ENCODE measurements around the gene HEPACAM.

HEPACAM gene

GRCh38 chr11:124898711-124899110, 37.1 kb downstream of the HEPACAM start:
- peak; percentile 51 to 84 for DNase-seq

GRCh38 chr11:124898263-124898680, 37.6 kb downstream of the HEPACAM start:
- DNase-seq = peak; percentile 51 to 84

- no peak for DNase-seq
Measured at GRCh38 chr11:124897674-124898262, 38.1 kb downstream of the HEPACAM start, which contains the start of gene ROBO4. TSS of gene ROBO4 (minus strand) at chr11:124897865. CDS start at chr11:124897795, 70 bp downstream.

DNA sequence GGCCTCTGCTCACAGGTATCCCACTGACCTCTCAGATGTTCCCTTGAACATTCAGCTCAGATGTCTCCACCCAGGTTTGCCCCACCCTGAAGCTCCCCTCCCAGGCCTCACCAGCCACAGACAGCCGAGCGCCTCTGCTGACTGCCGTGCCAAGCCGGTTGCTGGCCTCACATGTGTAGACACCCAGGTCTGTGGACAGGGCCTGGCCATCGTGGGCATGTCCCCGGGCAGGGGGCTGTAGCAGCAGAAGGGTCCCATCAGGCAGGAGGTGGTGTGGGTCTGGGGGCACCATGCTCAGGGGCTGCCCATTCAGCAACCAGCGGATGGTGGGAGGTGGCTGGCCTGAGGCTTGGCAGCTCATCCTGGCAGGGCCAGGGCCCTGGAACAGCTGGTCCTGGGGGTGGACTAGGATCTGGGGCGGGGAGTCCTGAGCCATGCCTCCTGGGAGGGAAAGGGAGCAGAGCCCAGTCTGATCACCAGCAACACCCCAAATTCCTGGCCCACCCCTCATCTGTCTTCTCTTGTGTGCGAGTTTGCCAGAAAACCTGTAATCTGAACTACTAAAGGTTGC, 38.9 kb downstream of the HEPACAM start:
- DNase-seq = no peak

DNA sequence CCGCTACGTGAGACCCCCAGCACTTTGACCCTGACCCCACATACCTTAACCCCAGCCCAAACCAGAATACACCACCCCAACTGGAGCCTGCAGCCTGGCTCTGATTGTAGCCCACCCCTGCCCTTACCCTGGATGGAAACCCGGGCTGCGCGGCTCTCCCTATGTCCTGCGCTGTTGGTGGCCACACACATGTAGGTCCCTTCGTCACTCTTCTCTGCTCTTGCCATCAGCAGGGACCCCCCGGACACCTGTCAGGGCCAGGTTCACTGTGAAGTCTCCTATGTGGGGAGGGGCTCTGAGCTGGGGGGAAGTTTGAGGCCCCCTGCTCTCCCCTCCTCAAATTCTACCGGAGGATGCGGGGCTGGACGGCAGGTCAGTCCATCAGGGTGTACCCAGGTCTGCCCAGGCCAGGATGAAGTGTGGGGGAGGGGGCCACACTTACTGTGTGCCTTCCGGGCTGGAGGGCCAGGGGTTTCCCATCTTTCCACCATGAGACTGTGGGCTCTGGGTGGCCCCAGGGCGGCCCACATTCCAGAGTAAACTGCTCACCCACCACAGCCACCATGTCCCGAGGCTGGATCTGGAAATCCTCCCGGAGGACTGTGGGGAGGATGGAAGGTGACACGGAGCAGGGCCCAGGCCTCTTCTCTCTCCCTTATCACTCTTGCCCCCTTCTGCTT, 39.6 kb downstream of the HEPACAM start:
- DNase-seq = no peak

- no peak for DNase-seq
Measured at GRCh38 chr11:124895471-124895971, 40.3 kb downstream of the HEPACAM start.

- no peak for DNase-seq
Measured at GRCh38 chr11:124894606-124895430, 41.0 kb downstream of the HEPACAM start.

DNA sequence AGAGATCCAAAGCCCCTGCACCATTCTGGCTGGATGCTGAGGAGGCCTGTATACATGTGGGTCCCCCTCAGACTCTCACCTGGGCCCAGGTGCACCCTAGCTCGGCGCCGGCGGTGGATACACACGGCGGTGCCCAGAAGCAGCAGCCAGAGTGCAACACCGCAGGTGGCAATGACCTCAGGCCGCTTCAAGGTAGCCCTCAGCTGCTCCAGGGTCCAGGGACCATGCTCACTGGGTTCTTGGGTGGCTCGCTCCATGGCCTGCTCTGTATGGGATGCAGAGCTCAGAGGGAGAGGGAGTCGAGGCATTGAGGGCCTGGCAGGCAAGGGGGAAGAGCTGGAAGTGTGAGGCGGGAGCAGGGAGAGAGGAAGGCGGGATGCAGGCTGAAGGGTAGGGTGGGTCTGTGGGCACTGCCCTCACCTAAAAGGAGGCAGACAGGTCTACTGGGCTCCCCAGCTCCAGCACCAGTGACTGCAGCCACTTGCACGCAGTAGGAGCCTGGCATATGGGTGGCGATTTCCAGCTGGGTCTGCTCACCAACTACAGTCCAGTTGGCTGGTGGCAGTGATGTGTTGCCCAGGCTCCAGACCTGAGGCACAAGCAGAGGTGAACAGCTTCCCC, 42.0 kb downstream of the HEPACAM start:
- no peak for DNase-seq

GRCh38 chr11:124892750-124893454, 42.9 kb downstream of the HEPACAM start:
- DNase-seq = no peak

DNA sequence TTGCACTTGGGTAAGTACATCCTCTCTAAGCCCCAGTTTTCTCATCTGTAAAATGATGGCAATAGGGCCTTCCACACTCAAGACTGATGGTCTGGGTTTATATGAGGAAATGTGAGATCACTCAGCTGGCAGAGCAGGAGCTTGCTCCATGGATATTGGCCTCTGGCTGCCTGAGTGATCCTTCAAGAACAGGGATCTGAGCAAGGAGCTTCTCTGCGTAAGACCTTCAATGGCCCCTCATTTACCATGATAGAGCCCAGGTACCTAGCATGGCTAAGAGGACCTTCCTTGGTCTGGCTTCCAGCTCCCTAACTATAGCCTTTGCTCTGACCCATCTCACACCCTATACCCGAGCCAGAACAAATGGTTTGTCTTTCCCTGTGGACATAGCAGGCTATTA, 43.7 kb downstream of the HEPACAM start:
- DNase-seq = no peak

DNA sequence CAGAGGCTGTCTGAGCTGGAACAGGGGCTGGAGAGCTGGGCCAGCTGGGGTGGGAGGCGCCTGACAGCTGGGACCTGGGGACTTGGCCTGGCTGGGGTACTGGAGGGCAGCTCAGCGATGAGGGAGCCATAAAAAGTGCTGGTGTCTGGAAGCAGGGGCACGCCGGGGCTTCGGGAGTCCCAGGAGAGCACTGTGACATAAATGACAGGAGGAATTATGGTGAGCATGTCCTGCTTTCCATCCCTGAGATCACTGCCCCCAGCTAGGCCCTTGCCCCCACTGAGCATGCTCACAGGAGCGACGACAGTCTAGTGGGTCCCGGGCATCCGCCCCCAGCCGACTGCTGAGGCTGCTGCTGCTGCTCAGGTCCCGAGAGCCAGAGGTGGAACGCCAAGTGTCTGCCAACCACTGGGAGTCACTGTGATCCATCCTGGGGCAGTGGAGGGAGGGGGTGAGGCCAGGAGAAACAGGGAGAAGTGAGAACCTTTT, 44.4 kb downstream of the HEPACAM start:
- DNase-seq = no peak

DNA sequence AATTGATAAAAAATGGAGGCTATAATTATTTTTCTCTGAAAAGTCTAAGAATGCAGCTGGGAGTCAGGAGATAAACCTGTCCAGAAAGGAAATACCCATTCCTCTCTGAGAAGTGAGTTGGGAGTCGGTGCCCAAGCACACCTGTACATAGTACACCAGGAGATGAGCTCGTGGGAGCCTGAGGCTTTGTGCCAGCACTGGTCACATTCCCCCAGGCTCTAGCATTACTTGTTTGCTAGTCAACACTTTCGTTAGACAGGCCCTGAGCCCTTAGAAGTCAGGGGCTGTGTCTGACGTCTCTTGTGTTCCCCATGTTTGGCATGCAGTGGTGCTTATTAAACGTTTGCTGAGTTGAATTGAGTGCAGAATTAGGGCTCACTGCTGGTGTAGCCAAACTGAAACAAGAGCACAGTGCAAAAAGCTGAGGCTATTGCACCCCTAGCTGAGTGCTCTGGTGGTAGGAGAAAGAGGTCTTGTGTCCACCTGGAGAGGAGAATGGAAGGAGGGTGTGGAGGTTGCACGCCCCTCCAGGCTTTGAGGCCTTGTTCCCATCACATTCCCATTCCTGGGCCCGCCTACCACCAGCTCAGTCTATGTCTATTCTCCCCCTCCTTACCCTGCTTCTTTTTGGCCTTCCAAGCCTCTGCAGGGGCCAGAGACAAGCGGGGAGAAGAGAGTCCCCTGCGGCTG, 45.0 kb downstream of the HEPACAM start:
- DNase-seq = no peak

GRCh38 chr11:124890151-124890550, 45.7 kb downstream of the HEPACAM start:
- DNase-seq = no peak

DNA sequence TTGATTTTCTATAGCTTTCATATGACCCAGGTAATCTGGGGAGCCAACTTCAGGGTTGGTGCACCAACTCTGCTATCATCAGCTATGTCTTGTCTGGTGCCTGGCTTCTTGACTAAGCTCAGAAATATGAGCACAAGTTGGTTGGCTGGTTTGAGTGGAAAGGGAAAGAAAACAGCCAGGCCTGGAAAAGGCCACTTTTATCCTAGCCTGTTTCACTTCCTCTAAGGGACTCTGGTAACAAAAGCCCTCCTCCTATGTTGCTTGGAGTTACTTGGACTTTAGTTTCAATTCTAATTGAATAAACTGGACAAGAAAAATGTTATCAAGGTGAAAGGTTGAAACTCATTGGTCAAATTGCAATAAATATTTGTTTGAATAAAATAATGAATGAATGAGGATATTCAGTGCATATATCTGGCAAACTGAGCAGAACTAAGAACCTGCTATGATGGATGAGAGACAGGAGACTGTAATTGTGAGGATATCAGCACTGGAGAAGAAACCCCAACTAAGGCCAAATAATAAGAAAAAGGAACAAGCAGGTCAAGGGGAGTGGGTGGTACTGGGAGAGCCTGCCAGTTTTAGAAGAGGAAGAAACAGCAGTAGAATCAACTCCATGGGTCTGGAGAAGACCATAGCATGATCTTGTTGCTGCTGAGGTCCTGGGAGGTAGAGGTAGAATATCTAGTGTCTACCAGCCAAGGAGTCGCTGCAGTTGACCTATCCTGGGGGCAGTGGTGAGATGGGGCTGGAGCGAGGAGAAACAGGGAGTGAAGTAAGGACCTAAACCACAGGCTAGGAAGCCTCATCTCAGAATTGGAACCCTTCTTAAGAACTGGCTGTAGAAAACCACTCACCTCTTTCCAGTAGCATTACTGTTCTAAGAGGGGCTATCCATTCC, 46.4 kb downstream of the HEPACAM start:
- DNase-seq = no peak

- no peak for DNase-seq
Measured at GRCh38 chr11:124887667-124888013, 48.2 kb downstream of the HEPACAM start.

- DNase-seq = no peak
Measured at GRCh38 chr11:124886978-124887666, 48.7 kb downstream of the HEPACAM start.

GRCh38 chr11:124886476-124886875, 49.4 kb downstream of the HEPACAM start:
- DNase-seq = no peak

DNA sequence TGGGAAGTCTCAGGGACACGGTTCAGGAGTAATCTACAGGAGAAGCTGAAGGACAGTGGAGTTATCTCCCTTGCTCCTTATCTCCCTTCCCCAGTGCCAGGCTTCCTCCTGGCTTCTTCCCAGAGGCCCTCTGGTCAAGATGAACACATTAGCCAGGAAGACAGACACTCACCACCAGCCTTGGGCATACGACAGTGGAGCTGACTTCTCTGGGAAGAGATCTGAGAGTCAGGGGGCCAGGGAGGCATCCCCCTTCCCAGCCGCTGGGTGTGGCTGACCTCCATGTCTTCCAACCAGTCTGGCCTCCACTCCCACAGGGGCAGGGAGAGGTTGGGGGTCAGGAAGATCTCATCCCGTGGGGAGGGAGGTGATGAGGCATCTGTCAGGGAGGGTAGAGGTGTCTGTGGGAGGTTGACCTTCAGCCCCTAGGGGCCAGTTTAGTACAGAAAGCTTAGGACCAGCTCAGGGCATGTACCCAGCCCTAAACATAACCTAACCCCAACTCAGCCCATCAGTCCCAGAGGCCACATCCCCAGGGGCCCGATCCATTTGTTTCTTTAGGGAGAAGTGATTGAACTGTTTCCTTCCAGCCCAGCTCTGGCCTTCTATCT, 50.9 kb downstream of the HEPACAM start:
- no peak for DNase-seq

- no peak for DNase-seq
Measured at GRCh38 chr11:124884340-124884739, 51.5 kb downstream of the HEPACAM start.

All from SW 1271 (cell line).